Limb (tissue), 2 donors: Measurements from ENCODE around the gene BHLHA15.

ENCODE experiments used
- DNase-seq, 2 donors: peaks; one replicate each; pipeline ENCODE4 v3.0.0-alpha.2; 2016; ENCODE audit errors: extremely low spot score in 2 of 2

BHLHA15 gene

GRCh38 chr7:98223898-98224700, 12.9 kb downstream of the BHLHA15 start:
- no peak for DNase-seq

- DNase-seq = no peak
Measured at GRCh38 chr7:98224701-98225181, 13.5 kb downstream of the BHLHA15 start.

- DNase-seq = no peak
Measured at GRCh38 chr7:98225913-98226614, 14.8 kb downstream of the BHLHA15 start.

GRCh38 chr7:98227939-98228338, 16.7 kb downstream of the BHLHA15 start:
- DNase-seq = no peak

- no peak for DNase-seq
Measured at GRCh38 chr7:98228801-98229200, 17.6 kb downstream of the BHLHA15 start.

- DNase-seq = peak in 1 of 2 donors; percentile 33
Measured at GRCh38 chr7:98229441-98229840, 18.2 kb downstream of the BHLHA15 start.

GRCh38 chr7:98229991-98230745, 18.9 kb downstream of the BHLHA15 start:
- no peak for DNase-seq

- DNase-seq = no peak
Measured at GRCh38 chr7:98230746-98231471, 19.7 kb downstream of the BHLHA15 start.

- DNase-seq = no peak
Measured at GRCh38 chr7:98231493-98232262, 20.4 kb downstream of the BHLHA15 start.

- DNase-seq = no peak
Measured at GRCh38 chr7:98232263-98232585, 21.0 kb downstream of the BHLHA15 start.

GRCh38 chr7:98232799-98233198, 21.6 kb downstream of the BHLHA15 start:
- DNase-seq = no peak

GRCh38 chr7:98233219-98234070, 22.2 kb downstream of the BHLHA15 start:
- no peak for DNase-seq

- DNase-seq = no peak
Measured at GRCh38 chr7:98234429-98235147, 23.3 kb downstream of the BHLHA15 start.

GRCh38 chr7:98235901-98236300, 24.7 kb downstream of the BHLHA15 start:
- no peak for DNase-seq

- no peak for DNase-seq
Measured at GRCh38 chr7:98236355-98237185, 25.3 kb downstream of the BHLHA15 start.

- no peak for DNase-seq
Measured at GRCh38 chr7:98238076-98238475, 26.8 kb downstream of the BHLHA15 start.

- no peak for DNase-seq
Measured at GRCh38 chr7:98238976-98239375, 27.7 kb downstream of the BHLHA15 start.
